ENCODE results near the gene MCRIP2.

The MCRIP2 gene

GRCh38 chr16:616733-617586 is 24.7 kb upstream of the MCRIP2 start:
- no peak for DNase-seq (ENCODE audit: low read depth in 4 of 4, low spot score in 1 of 4)

- no peak for DNase-seq (ENCODE audit: low read depth in 4 of 4, low spot score in 1 of 4)
Measured at GRCh38 chr16:617855-618254, 23.8 kb upstream of the MCRIP2 start.

- DNase-seq (ENCODE audit: low read depth in 4 of 4, low spot score in 1 of 4) = no peak
Measured at GRCh38 chr16:619476-620100, 22.0 kb upstream of the MCRIP2 start.

GRCh38 chr16:620700-621525 is 20.7 kb upstream of the MCRIP2 start:
- DNase-seq (ENCODE audit: low read depth in 4 of 4, low spot score in 1 of 4) = no peak

GRCh38 chr16:621526-622105 is 20.0 kb upstream of the MCRIP2 start:
- DNase-seq (ENCODE audit: low read depth in 4 of 4, low spot score in 1 of 4) = no peak

- no peak for DNase-seq (ENCODE audit: low read depth in 4 of 4, low spot score in 1 of 4)
Measured at GRCh38 chr16:622920-623280, 18.7 kb upstream of the MCRIP2 start.

- DNase-seq (ENCODE audit: low read depth in 4 of 4, low spot score in 1 of 4) = no peak
Measured at GRCh38 chr16:624526-625070, 17.0 kb upstream of the MCRIP2 start.

GRCh38 chr16:625117-625976 is 16.3 kb upstream of the MCRIP2 start:
- no peak for DNase-seq (ENCODE audit: low read depth in 4 of 4, low spot score in 1 of 4)

GRCh38 chr16:625977-626765 is 15.5 kb upstream of the MCRIP2 start:
- no peak for DNase-seq (ENCODE audit: low read depth in 4 of 4, low spot score in 1 of 4)

- DNase-seq (ENCODE audit: low read depth in 4 of 4, low spot score in 1 of 4) = no peak
Measured at GRCh38 chr16:626787-627453, 14.7 kb upstream of the MCRIP2 start.

GRCh38 chr16:627454-628239 is 14.0 kb upstream of the MCRIP2 start:
- no peak for DNase-seq (ENCODE audit: low read depth in 4 of 4, low spot score in 1 of 4)

- no peak for DNase-seq (ENCODE audit: low read depth in 4 of 4, low spot score in 1 of 4)
Measured at GRCh38 chr16:628321-629061, 13.1 kb upstream of the MCRIP2 start.

GRCh38 chr16:629185-629832 is 12.3 kb upstream of the MCRIP2 start:
- DNase-seq (ENCODE audit: low read depth in 4 of 4, low spot score in 1 of 4) = no peak

- DNase-seq (ENCODE audit: low read depth in 4 of 4, low spot score in 1 of 4) = no peak
Measured at GRCh38 chr16:629833-630248, 11.8 kb upstream of the MCRIP2 start.

GRCh38 chr16:630249-630814 is 11.3 kb upstream of the MCRIP2 start:
- no peak for DNase-seq (ENCODE audit: low read depth in 4 of 4, low spot score in 1 of 4)

GRCh38 chr16:630815-631405 is 10.7 kb upstream of the MCRIP2 start, which contains the start of gene WFIKKN1:
WFIKKN1 (plus strand) TSS chr16:630985; CDS start chr16:631254, 269 bp downstream.
- no peak for DNase-seq (ENCODE audit: low read depth in 4 of 4, low spot score in 1 of 4)

Data from stimulated activated CD4-positive, alpha-beta T cell treated with anti-CD3 and anti-CD28 coated beads, Interleukin-1b, Interleukin-23, amount 100 ng/mL, for 24 hours (primary cell).